GM23248 (cell line): ENCODE data around the gene SPATS2L.

Experiments
- EZH2 ChIP-seq: fragments of 200-600 bp; sonication (generic); IDR thresholded peaks from 2 replicates; pipeline ENCODE4 v1.6.1; 2018; ENCODE audit warnings: antibody characterized with exemption, mild to moderate bottlenecking; ENCODE audit not compliant: insufficient read depth, poor library complexity, severe bottlenecking
- EZH2phosphoT487 ChIP-seq: fragments of 200-600 bp; sonication (generic); IDR thresholded peaks from 2 replicates; pipeline ENCODE4 v1.6.1; 2018; ENCODE audit warnings: antibody characterized with exemption, moderate library complexity, mild to moderate bottlenecking, low read depth; ENCODE audit not compliant: insufficient read depth

DNA sequence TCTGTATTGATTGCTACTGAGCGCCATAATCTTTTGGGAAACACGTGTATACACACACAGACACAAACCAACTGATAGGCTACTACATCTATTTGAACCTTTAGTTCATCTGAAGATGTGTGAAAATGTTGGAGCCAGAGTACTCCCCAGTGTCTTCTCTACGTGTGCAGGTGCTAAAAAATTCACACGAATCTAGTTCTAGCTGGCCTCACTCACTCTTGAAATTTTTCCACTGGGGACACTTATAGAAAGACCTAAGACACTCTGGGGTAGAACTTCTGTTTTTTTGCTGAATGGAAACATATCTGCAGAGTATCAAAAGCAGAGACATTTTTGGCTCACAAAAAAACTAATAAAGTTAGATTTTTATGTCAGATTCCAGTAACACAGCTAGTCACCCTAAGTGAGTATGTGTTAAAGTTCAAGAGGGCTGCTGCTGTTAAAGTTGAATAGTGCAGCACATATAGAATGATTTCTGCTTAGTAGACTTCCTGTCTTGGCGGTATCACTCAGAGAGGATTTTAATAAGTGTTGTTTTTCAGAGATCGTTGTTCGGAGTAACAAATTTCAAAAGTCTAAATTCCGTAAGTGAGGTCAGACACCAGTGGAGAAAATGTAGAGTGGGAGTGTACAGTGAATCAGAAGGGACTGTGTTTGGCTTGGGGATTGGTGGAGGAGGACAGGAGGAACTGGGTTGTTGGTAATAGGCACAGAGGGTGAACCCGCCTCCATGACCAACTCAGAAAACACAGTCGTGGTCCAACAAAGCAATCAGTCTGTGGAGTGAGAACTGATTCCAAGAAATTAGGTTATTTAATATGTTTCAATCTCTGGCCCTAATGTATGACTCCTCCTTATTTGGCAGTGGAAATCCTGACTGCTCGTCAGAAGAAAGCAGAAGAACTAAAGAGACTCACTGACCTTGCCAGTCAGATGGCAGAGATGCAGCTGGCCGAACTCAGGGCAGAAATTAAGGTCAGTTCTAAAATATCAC is 160.2 kb downstream of the SPATS2L start:
- TF ChIP-seq EZH2 = no peak
- no peak for TF ChIP-seq EZH2phosphoT487
